GM18526 (cell line): ENCODE measurements around the gene TOMM20.

Source experiments
- POLR2A ChIP-seq: IDR thresholded peaks from 3 replicates; pipeline ENCODE4 v1.6.1; 2011; ENCODE audit not compliant: insufficient read length; ENCODE audit errors: extremely low read depth

The TOMM20 gene

DNA sequence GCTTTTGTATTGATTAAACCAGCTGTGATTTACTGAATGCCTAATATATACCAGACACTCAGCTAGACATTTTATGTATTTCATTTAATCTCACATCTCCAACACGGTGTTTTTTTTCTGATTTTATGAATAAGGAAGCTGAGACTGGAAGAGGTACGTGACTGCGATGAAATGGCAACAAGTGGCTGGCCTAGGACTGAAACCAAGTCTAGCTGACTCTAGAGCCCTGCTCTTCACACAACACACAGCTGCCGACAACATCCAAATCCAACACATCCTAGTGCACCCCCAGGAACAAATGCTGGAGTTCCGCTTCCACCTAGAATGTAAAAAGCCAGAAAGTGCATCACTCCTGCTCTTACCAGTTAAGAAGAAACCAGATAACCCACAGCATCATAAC, 10.7 kb upstream of the TOMM20 start:
- TF ChIP-seq POLR2A, result no peak

DNA sequence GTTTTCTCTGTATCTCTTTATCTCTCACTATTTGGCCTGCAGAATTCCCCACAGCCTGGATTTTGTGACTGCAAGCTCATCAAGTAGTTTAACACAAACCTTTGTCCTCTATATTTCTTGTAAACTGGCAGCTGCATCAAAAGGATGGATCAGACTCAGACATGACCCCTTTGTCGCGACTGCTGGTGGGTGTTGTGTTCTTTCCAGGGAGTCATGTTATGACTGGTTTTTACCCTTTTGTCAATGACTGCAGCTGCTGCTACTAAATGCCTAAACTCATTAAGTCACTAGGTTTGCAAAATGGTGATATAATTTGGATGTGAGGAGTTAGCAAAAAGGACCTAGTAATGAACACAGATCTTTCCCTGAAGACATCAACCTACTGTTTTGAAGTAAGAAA, 10.2 kb upstream of the TOMM20 start:
- TF ChIP-seq POLR2A, result no peak

DNA sequence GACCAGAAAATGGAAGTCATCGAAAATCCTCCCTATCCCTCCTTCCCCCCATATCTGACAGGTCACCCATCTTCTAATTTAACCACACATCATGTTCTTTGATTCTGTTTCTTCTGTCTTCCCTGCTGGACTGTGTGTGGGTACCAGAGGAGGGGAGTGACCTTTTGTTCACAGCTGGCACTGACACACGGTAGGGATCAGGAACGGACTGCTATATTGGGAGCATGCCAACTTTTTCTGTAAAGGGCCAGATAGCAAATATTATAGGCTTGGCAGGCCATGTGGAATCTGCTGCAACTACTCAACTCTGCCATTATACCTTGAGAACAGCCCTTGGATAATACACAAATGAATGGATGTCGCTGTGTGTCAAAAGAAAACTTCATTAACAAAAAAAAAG, 7.5 kb upstream of the TOMM20 start:
- TF ChIP-seq POLR2A, result no peak

GRCh38 chr1:235134171-235134570, 5.5 kb upstream of the TOMM20 start:
- TF ChIP-seq POLR2A, result no peak

DNA sequence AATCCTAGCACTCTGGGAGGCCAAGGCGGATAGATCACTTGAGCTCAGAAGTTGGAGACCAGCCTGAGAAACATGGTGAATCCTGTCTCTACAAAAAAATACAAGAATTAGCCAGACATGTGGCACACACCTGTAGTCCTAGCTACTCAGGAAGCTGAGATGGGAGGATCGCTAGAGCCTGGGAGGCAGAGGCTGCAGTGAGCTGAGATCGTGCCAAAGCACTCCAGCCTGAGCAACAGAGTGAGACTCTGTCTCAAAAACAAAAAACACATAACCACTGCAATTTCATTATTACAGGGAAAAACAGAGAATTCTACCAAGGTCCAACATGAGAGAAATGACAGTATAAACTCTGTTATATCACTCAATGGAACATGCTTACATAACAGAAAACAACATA, 4.4 kb upstream of the TOMM20 start:
- no peak for TF ChIP-seq POLR2A

DNA sequence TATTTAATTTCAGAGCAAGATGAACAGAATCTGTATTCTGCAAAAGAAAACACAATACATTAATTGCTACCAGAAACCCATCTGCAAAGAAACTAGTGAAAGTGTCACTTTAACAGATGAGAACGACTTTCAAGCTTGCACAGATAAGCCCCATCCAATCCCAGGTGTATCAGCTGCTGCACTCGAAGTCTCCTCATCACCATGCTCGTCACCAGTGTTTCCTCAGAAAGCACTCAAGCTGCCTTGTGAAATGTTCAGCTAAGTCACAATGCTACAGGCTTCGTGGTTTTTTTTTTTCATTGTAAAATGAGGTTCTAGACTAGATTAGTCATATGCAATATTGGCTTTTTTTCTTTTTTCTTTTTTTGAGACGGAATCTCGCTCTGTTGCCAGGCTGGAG, 3.3 kb upstream of the TOMM20 start:
- no peak for TF ChIP-seq POLR2A

- TF ChIP-seq POLR2A, result no peak
Measured at GRCh38 chr1:235130766-235131270, 2.2 kb upstream of the TOMM20 start.

GRCh38 chr1:235129774-235130570, 1.3 kb upstream of the TOMM20 start:
- no peak for TF ChIP-seq POLR2A

GRCh38 chr1:235127732-235128455, 743 bp downstream of the TOMM20 start:
- TF ChIP-seq POLR2A, result no peak

GRCh38 chr1:235127203-235127602, 1.4 kb downstream of the TOMM20 start:
- TF ChIP-seq POLR2A, result no peak

- no peak for TF ChIP-seq POLR2A
Measured at GRCh38 chr1:235124665-235125064, 4.0 kb downstream of the TOMM20 start.

DNA sequence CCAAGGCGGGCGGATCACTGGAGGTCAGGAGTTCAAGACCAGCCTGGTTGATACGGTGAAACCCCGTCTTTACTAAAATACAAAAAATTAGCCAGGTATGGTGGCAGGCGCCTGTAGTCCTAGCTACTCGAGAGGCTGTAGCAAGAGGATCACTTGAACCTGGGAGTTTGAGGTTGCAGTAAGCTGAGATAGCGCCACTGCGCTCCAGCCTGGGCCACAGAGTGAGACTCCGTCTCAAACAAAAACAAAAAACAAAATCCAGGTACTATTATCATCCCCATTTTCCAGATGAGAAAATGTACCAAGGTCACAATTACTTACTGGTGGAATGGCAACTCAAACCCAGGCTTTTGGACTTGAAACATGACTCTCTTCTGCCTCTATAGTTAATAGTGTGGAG, 4.5 kb downstream of the TOMM20 start:
- no peak for TF ChIP-seq POLR2A

DNA sequence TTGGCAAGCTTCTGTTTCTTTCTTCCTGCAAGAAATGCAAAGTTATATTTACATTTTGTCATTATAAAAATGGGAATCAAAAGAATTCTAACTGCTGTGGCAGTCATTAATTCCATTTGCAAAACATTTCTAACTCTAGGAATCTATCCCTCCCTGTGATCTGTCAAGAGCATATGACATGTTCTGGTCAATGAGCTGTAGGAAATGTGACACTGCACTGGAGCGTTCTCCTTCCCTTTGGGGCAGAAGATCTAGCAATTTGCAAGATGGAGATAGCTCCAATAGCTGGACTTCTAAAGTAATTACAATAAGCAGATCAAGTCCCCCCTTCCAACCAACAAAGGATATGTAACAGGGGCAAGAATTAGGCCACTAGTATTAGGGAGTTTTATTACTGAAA, 6.3 kb downstream of the TOMM20 start:
- no peak for TF ChIP-seq POLR2A

GRCh38 chr1:235113183-235113917, 15.3 kb downstream of the TOMM20 start:
- no peak for TF ChIP-seq POLR2A

- TF ChIP-seq POLR2A, result no peak
Measured at GRCh38 chr1:235112297-235113182, 16.1 kb downstream of the TOMM20 start.
